Type B pancreatic cell (in vitro differentiated cells): Measurements from ENCODE around the gene CFAP299. TPM values are rescaled to one million over a fixed set of nuclear protein-coding genes. Genes with fewer than 3 reads are reported as not detected.

ENCODE experiments used
- DNase-seq: peaks from one replicate; pipeline ENCODE4 v3.0.0; 2021; ENCODE audit warnings: mixed read lengths; ENCODE audit not compliant: unreplicated experiment; ENCODE audit errors: extremely low spot score
- H3K27ac Mint-ChIP-seq: 2 replicates; pipeline ENCODE4 v1.8.0; 2021; ENCODE audit warnings: mild to moderate bottlenecking, mixed read lengths
- H3K27me3 Mint-ChIP-seq: 2 replicates; pipeline ENCODE4 v1.8.0; 2021; ENCODE audit warnings: mixed read lengths
- H3K36me3 Mint-ChIP-seq: 2 replicates; pipeline ENCODE4 v1.8.0; 2021; ENCODE audit warnings: mixed read lengths
- H3K4me1 Mint-ChIP-seq: one replicate; pipeline ENCODE4 v1.8.0; 2021; ENCODE audit warnings: mixed read lengths; ENCODE audit not compliant: unreplicated experiment
- H3K4me3 Mint-ChIP-seq: 2 replicates; pipeline ENCODE4 v1.8.0; 2021; ENCODE audit warnings: mild to moderate bottlenecking, mixed read lengths
- H3K9me3 Mint-ChIP-seq: 2 replicates; pipeline ENCODE4 v1.8.0; 2021; ENCODE audit warnings: mixed read lengths
- total RNA-seq: library from RNA; stranded (reverse); gene quantifications from 2 replicates; pipeline ENCODE4 v1.2.1, GENCODE V29; 2021; ENCODE audit warnings: low replicate concordance
- TF ChIP-seq, protein P1 (sequence below): fragments of 200-600 bp; sonication (generic); conservative IDR thresholded peaks from 2 replicates; pipeline ENCODE4 v1.5.0; 2021; ENCODE audit warnings: antibody characterized with exemption, mild to moderate bottlenecking

CFAP299 gene
- total RNA-seq, 1 donor from 2014 or later = 1.1 TPM

DNA sequence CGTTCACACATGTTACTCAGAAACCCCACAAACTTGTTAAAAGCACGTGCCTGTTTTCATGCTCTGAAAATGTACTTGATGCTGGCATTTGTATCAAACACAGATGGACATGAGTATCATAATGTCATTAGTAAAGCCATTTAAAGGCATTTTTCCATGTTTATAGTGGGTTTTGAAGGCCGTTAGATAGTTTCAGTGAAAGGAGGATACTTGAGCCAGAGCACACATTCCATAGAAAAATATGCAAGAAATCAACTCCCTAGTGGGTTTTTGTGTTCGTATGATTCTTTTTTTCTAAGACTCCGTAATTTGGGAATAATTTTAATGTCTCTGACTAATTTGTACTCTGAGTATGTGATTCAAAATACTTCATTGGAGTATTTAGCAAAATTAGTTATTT lies 478.7 kb downstream of the CFAP299 start:
- TF ChIP-seq, protein P1, sequence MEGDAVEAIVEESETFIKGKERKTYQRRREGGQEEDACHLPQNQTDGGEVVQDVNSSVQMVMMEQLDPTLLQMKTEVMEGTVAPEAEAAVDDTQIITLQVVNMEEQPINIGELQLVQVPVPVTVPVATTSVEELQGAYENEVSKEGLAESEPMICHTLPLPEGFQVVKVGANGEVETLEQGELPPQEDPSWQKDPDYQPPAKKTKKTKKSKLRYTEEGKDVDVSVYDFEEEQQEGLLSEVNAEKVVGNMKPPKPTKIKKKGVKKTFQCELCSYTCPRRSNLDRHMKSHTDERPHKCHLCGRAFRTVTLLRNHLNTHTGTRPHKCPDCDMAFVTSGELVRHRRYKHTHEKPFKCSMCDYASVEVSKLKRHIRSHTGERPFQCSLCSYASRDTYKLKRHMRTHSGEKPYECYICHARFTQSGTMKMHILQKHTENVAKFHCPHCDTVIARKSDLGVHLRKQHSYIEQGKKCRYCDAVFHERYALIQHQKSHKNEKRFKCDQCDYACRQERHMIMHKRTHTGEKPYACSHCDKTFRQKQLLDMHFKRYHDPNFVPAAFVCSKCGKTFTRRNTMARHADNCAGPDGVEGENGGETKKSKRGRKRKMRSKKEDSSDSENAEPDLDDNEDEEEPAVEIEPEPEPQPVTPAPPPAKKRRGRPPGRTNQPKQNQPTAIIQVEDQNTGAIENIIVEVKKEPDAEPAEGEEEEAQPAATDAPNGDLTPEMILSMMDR = no peak
- Mint-ChIP-seq H3K36me3 (no peaks in the 10 kb centered on the region), H3K27me3 (no peaks in the 10 kb centered on the region), H3K4me3 (no peak overlapping the region), H3K27ac (no peak overlapping the region), H3K9me3 (no peaks in the 10 kb centered on the region), H3K4me1 (no peaks in the 10 kb centered on the region)
- DNase-seq = no peak

DNA sequence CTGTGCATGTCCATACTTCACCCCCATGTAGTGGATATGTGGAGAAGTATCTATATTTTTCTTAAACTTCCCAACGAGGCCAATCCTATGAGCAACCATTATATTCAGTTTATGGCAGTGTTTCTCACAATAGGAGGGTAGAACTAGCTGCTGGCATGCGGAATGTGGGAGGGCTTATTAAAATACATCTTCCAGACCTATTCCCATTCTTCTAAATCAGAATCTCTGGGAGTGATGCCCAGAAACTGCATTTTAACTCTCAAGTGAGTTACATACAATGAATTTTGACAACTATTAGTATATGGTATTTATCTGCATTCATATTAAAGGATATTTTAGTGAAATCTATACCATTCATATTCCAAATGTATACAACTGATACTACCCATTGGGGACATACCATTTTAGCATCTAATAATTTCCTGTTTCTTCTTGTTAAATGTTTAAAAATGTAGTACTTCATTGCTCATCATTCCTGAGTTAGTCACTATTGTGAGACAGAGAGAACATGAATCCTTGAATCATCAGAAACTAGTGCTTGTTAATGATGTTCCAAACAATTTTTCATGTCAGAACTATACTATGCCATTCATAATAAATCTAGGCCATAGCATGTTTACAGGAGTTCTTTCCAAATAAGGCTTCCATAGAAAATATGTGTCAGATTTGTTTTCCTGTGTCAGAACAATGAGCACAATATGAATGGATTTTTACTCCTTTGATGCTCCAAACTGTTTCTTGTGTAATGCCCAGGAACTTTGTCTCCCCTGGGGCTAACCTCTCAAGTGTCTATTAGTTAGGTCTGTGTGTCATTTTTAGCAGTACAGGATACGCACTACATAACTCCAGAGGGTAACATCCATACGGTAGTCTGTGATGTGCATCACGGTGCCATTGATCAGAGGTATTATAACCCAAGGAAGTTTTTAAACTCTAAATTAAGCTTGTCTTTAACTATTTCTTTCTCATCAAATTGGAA lies 496.1 kb downstream of the CFAP299 start:
- no peak overlapping the region for H3K27ac Mint-ChIP-seq
- H3K9me3 Mint-ChIP-seq = no peaks in the 10 kb centered on the region
- no peaks in the 10 kb centered on the region for H3K27me3 Mint-ChIP-seq
- no peaks in the 10 kb centered on the region for H3K36me3 Mint-ChIP-seq
- no peak overlapping the region for H3K4me3 Mint-ChIP-seq
- no peaks in the 10 kb centered on the region for H3K4me1 Mint-ChIP-seq
- TF ChIP-seq, protein P1 = no peak
- DNase-seq = no peak

DNA sequence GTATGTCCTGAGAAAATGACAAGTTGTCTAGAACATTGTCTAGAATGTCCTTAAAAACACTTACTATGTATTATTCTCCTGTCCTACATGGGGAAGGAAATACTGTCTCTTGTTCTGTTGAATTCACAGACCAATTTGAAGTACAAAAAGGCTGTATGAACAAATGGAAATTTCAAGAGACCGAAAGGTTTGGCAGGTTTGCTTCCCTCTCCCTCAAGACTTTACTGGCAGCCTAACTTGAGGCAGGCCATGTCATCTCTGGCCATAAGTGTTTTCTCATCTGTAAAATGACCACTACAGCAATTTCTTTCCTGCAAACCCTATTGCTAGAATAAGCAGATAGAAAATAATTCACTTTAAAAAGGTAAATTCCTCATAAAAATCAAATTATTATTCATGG lies 503.8 kb downstream of the CFAP299 start:
- H3K27me3 Mint-ChIP-seq = no peaks in the 10 kb centered on the region
- TF ChIP-seq, protein P1 = no peak
- H3K36me3 Mint-ChIP-seq = no peaks in the 10 kb centered on the region
- no peak overlapping the region for H3K4me3 Mint-ChIP-seq
- DNase-seq = no peak
- H3K9me3 Mint-ChIP-seq = no peaks in the 10 kb centered on the region
- no peaks in the 10 kb centered on the region for H3K4me1 Mint-ChIP-seq
- H3K27ac Mint-ChIP-seq = no peak overlapping the region

DNA sequence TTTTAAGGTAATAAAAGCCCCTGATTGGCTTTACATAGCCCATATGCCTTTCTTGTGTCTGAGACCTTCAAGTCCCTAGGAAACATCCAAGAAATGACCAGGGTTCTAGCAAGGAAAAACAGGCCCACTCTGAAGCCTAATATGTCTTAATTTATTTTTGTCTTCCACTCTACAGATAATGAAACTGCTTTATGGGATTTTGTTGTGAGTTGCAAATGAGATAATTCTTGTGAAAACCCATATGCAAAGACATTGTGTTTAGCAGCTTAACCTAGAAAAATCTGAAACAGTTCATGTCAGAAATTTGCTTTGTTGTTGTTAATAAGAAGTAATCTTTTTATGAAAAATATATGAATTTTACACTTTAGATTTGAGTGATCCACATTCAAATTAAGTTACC lies 504.3 kb downstream of the CFAP299 start:
- Mint-ChIP-seq H3K9me3 (no peaks in the 10 kb centered on the region), H3K27me3 (no peaks in the 10 kb centered on the region), H3K4me1 (no peaks in the 10 kb centered on the region), H3K36me3 (no peaks in the 10 kb centered on the region), H3K4me3 (no peak overlapping the region), H3K27ac (no peak overlapping the region)
- TF ChIP-seq, protein P1 = no peak
- DNase-seq = no peak

DNA sequence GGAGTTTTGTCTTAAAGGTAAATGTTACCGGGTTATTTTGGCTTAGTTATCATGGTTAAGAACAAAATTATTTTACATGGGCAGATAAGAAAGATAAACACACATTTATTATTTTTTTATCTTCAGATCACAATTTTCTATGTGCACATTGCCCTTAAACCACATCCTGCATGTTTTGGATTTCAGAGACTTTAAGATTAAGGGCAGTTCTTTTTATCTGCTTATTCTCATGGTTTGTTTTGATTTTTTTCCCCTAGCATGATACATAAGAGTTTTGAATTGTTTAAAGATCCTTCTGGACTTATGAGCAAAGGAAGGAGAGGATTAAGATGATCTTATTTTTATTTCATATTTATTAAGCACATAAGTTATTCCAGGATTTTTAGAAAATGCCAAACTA lies 504.9 kb downstream of the CFAP299 start:
- no peaks in the 10 kb centered on the region for H3K36me3 Mint-ChIP-seq
- H3K27me3 Mint-ChIP-seq = no peaks in the 10 kb centered on the region
- TF ChIP-seq, protein P1 = no peak
- no peak overlapping the region for H3K27ac Mint-ChIP-seq
- no peaks in the 10 kb centered on the region for H3K4me1 Mint-ChIP-seq
- H3K9me3 Mint-ChIP-seq = peaks cover 3% of the 10 kb centered on the region
- no peak for DNase-seq
- no peak overlapping the region for H3K4me3 Mint-ChIP-seq
